ENCODE results near the gene IZUMO1.
"Not testable (repeated sequence)": the region's sequence is repeated elsewhere in the genome, so short reads cannot be mapped to it uniquely, and the experiment has no call there.

IZUMO1 gene

DNA sequence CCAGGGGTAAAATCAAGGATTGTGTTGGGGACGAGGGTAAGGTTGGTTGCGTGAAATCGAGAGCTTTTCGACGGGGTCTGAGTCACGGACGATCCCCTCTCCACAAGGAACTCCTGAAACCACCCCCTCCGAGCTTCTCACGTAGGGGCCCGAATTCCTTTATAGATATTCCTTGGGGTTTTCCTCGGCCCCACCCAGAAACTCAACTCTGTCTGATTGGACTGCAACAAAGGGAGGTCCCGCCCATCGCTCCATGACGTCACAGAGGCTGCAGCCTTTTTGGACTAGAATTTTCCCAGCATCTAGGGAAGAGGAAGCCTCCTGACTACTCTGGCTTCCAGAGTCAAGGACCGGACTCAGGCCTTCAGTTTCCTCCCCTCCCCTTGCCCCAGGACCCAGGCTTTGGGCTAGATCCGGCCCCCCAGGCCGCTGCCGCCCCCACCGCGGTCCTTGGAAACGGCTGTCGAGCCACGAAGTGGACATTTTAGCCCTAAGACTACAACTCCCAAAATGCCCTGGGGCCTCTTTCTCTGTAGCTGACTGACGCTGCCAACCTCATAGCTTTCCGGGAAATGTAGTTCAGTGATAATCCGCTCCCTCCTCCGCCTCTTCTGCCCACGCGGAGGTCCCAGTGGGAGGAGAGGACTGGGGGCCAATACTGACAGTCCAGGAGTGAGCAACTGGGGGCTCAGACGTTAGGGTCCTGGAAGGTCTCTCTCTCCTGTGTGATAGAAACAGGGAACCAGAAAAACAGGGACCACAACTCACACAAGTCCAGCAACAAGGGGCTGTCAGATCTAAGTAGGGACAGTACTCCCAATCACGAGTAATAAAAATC lies at the start of gene IZUMO1:
IZUMO1 (minus strand) TSS at position 172 of the 838 bp plus-strand sequence. CDS start 1,050 bp downstream, outside the sequence.
- peak; percentile 72 for DNase-seq

DNA sequence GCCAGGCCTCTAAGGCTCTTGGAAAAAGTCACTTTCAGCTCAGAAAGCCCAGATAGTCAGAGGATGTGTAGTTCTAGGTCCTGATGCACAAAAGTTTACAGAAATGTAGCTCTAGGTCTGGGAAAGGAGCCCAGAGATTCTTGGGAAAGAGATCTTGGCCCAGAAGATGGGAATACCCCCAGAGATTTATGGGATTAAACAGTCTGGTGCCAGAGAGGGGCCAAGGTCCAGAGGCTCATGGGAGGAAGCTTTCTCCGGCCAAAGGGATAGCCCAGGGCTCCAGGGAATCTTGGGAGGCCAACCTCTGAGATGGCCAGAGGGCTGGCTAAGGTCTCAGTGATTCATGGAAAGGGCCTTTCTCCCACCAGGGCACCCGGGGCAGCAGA lies 49.0 kb upstream of the IZUMO1 start:
- no peak for DNase-seq

DNA sequence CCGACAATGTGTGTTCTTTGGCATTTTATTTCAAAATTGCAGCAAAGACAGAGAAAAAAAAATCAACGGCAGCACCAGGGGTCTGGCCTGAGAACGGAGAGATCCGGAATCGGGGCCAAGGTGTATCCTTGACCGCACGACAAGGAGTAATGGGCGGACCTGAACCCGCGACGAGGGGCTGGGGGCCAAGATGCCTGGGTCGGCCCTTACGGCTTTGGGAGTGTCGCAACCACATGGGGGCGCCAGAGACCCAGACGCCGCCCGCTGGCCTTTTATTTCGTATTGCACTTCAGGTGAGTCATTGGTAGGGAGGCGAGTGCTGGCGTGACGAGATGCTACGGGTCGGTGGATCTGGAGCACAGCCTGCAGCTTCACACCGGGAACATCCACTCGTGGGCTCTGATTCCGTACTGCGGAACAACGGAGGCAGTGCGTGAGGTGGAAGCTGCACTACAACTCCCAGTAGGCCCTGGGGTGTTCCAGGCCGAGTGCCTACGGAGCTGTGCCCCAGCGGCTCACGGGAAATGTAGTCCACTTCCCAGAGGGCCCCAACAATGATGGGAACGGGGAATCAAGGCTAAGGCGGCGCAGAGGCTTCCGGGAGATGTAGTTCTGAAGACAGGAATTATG lies 48.5 kb upstream of the IZUMO1 start:
- peak; percentile 89 for DNase-seq

DNA sequence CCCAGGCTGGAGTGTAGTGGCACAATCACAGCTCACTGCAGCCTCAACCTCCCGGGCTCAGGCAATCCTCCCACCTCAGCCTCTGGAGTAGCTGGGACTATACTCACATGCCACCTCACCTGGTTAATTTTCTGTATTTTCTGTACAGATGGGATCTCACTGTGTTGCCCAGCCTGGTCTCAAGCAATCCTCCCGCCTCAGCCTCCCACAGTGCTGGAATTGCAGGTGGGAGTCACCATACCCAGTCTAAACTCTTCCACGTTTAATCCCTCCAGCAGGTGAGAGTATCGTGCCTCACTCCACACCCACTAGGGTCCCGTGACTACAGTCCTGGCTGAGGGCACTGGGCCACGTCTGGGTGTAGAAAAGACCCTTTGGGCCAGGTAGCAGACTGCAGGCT lies 47.6 kb upstream of the IZUMO1 start:
- DNase-seq = no peak

DNA sequence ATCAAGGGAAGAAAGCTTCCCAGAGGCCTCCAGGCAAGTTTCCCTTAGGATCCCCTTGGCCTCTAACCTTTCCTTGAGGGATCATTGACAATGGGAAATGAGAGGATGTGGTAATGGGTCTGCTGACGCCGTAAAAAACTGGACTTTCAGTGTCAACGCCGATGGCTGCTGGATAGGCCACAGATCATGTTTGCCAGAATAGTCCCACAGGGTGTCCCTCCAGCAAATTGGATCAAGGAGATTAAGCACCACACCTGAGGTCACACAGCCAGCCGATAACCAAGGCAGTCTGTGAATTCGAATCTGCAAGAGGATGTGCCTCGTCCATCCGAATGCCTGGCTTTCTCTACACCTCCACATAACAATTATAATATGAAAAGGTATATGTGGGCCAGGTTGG lies 46.6 kb upstream of the IZUMO1 start:
- DNase-seq = no peak

DNA sequence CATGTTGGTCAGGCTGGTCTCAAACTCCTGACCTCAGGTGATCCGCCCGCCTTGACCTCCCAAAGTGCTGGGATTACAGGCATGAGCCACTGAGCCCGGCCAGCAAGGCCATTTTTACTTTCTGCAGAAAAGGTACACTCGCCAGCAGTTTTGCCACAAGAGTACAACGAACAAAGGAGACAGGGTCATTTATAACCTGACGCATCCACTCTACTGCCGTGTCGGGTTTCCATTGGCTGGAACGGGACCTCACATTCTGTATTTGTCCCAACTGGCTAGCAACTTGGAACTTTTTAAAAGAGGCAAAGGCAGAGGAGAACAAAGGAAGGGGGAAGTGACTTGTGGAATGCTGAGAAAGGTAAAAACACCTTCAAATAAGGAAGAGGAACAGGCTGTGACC lies 40.6 kb upstream of the IZUMO1 start:
- not testable (repeated sequence) for DNase-seq

DNA sequence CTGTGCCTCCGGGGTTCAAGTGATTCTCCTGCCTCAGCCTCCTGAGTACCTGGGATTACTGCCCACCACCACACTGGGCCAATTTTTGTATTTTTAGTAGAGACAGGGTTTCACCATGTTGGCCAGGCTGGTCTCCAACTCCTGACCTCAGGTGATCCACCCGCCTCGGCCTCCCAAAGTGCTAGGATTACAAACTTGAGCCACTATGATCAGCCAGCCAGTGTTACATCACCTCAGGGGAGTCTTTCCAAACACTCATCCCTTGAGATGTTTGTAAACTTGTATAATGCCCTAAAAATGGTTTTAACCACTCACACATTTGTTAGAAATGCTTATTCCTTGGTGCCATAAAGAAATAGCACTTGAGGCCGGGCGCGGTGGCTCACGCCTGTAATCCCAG lies 39.7 kb upstream of the IZUMO1 start:
- not testable (repeated sequence) for DNase-seq

DNA sequence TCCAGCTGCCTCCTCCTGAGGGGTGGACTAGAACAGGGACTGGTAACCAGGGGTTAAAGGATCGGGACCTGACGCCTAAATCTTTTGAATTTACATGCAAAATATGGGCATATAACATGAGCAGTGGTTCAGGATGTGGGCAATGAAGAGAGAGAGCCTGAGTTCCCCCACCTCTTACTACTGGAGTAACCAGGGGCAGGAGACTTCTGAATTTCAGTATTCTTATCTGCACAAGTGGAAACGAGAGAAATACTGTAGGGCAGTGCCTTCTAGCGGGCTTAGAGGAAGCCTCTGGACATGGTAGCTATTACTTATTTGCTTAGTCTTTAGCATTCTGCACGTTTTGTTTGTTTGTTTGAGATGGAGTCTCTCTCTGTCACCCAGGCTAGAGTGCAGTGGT lies 37.8 kb upstream of the IZUMO1 start:
- no peak for DNase-seq

DNA sequence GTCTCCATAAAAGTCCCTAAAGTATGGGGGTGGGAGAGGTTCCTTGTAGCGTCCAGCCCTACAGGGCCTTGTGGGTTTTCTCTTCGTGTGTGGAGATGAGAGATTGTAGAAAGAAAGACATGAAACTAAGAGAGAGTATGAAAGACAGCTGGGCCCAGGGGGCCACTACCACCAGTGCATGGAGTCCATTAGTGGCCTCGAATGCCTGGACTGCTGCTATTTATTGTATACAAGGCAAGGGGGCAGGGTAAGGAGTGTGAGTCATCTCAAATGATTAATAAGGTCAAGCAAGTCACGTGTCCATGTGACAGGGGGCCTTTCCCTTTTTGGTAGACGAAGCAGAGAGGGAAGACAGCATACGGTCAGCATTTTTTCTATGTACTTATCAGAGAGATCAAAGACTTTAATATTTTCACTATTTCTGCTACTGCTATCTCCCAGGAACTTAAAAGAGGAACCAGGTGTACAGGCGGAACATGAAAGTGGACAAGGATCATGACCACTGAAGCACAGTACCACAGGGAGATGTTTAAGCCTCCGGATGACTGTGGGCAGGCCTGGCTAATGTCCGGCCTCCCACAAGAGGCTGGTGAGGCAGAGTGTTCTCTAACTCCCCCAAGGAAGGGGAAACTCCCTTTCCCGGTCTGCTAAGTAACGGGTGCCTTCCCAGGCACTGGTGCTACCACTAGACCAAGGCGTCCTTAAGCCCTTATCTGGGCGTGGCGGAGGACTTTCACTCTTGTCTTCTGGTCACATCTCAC lies 34.1 kb upstream of the IZUMO1 start:
- DNase-seq = no peak

DNA sequence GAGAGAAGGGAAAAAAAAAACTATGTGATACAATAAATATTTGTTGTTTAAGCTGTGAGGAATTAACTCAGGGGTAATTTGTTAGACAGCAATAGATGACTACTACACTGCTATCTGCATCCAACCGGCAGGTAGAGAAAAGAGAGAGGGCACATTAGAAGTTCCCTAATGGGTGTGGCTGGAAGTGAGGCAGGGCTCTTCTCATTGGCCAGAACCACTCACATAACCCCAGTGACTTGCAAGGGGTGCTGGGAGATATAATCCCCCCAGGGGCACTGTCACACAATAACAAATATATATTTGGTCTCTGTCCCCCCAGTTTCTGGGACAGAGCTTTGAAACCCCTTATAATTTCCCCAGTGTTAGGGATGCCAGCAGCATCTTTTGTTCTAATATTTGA lies 32.9 kb upstream of the IZUMO1 start:
- no peak for DNase-seq

DNA sequence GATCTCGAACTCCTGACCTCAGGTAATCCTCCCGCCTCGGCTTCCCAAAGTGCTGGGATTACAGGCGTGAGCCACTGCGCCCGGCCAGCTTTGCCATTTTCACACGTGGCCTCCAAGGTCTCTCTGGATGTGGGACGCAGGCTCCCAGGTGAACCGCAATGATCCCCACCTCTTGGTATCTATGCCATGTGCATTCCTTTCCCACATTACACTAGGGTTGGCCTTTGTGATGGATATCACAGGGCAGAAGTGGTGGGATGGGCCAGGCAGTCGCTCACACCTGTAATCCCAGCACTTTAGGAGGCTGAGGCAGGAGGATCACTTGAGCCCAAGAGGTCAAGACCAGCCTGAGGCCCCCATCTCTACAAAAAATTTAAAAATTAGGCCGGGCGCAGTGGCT lies 31.0 kb upstream of the IZUMO1 start:
- no peak for DNase-seq

DNA sequence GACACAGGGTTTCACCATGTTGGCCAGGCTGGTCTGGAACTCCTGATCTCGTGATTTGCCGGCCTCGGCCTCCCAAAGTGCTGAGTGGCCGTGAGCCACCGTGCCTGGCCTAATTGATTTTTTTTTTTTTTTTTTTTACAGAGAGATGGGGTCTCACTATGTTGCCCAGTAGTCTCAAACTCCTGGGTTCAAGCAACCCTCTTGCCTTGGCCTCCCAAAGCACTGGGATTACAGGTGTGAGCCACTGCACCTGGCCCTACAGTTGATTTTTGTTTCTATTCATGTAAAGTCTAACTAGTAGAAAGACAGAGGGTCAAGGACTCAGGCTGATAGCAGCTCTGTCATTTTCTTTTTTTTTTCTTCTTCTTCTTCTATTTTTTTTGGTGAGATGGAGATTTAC lies 30.4 kb upstream of the IZUMO1 start:
- DNase-seq = no peak

DNA sequence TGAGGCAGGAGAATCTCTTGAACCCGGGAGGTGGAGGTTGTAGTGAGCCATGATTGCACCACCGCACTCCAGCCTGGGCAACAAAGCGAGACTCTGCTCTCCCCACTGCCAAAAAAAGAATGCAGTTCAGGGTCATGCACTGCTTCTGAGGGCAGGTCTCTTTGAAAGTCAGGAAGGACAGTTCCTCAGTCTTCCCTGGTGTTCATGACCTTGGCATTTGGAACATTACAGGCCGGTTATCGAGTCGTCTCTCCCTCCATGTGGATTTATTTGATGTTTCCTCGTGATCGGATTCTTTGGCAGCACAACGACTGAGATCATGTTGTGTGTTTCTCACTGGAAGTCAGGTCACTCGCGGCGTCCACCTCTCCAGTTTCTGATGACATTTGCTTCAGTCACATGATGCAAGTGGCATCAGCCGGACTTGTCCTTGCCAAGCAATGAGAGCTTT lies 25.8 kb upstream of the IZUMO1 start:
- no peak for DNase-seq

DNA sequence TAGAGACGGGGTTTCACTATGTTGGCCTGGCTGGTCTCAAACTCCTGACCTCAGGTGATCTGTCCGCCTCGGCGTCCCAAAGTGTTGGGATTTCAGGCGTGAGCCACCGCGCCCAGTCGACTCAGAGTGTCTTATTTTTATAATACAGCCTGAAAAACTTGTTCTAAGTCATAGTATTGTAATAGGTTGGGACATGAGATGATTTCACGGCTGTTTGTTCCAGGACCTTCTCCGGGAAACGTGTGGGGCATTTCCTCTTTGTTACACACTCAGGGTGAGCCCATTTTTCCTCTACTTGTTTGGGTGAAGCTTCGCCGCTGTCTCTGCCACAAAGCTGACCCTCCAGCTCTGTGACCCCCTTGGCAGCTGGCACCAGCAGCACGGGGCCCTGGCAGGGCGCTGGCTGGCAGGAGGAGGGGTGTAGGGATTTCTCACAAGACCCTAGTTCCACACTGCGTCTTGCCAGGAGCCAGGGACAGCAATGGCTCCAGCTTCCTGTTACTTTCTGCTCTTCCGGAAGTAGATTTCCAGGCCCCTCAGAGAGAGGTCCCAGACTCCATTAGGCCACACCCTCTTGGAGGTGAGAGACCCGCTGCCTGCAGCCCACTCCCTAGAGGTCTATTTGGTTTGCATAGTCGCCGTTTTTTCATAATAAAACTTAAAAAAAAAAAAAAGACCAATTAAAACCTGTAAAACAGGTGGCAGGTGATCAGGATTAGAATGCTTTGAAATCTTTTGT lies 24.2 kb upstream of the IZUMO1 start:
- no peak for DNase-seq

DNA sequence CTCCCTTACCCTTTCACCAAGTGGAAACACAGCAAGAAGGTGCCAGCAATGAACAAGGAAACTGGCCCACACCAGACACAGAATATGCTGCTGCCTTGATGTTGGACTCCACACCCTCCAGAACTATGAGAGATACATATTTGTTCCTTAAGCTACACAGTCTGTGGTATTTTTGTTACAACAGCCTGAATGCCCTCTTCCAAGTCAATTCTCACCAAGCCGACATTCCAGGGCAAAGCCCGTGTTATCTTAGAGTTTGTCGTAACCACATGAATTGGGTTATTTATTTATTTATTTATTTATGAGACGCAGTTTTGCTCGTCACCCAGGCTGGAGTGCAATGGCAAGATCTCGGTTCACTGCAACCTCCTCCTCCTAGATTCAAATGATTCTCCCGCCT lies 23.6 kb upstream of the IZUMO1 start:
- no peak for DNase-seq

DNA sequence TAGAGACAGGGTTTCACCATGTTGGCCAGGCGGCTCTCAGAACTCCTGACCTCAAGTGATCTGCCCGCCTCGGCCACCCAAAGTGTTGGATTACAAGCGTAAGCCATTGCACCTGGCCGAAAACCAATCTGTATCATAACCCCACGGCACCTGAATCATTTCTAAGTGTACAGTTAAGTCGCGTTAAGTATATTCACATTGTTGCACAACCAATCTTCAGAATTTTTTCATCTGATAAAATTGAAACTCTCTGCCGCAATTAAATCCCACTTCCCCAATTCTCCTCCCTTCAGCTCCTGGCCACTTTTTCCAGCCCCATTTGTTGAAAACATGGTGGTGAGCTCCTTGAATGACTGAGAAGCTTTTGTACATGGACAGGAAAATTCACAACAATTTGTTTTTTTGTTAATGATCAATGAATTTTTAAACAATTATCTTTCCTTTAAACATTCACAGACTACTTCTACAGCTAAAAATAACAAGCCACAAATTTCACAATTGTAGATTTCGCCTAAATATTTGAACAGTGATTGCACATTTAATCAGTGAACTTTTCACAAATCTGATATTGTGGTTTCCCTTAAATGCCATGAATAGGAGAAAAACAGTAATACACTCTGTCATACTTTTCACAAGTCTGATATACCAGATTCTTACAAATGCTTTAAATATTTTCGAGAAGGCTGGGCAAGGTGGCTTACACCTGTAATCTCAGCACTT lies 22.4 kb upstream of the IZUMO1 start:
- DNase-seq = no peak

DNA sequence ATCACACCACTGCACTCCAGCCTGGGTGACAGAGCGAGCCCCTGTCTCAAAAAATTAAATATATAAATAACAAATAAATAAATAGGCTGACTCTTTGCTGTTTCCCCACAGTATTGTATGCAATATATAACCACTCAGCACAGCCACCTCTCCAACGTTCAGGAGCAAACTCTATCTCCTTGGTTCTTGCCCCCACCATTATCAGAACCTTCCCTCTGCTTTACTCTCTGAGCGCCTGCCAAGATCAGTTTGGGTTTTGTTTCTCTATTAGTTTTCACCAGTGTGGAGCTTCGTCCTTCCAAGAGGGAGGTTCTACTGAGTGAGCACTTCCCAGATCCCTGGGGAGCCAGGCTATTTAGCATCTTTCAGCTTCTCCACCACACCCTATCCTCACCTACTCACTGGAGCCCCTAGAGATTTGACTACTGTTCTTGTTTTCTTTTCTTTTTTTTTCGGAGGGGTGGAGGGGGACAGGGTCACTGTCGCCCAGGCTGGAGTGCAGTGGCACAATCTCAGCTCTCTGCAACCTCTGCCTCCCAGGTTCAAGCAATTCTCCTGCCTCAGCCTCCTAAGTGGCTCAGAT lies 21.6 kb upstream of the IZUMO1 start:
- not testable (repeated sequence) for DNase-seq

DNA sequence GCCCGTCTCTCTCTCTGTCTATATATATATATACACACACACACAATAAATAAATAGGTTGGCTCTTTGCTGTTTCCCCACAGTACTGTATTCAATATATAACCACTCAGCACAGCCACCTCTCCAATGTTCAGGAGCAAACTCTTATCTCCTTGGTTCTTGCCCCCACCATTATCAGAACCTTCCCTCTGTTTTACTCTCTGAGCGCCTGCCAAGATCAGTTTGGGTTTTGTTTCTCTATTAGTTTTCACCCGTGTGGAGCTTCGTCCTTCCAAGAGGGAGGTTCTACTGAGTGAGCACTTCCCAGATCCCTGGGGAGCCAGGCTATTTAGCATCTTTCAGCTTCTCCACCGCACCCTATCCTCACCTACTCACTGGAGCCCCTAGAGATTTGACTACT lies 19.1 kb upstream of the IZUMO1 start:
- DNase-seq = not testable (repeated sequence)

DNA sequence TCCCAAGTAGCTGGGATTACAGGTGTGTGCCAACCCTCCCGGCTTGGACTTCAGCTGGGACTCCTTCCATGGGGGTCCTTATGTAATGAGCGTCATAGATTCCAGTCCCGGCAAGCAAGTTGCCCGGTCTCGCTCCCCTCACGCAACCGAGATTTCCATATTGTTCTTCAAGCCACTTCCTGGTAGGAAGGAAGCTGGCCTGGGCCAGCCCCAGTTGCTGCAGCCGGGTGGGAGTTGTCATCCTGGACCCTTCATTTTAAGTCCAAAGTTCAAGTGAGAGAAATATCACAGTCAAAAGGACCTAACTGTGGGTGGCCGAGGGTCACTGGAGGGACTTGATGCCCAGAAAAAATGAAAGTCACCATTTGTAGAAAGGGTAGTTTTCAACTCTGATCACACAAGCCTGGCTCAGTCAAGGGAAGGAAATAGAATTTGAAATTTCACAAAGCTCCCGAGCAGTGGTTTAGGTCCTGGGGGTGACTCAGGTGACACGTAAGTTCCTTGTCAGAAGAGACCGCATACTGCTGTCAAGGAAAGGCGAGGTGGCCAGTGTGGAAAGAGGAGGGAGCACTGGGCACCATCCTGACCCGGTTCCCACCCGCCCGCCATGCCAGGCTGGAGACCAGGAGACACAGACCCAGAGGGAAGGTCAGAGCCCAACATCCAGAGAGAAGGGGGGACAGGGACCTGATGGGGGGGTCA lies 13.9 kb upstream of the IZUMO1 start:
- DNase-seq = peak; percentile 42

DNA sequence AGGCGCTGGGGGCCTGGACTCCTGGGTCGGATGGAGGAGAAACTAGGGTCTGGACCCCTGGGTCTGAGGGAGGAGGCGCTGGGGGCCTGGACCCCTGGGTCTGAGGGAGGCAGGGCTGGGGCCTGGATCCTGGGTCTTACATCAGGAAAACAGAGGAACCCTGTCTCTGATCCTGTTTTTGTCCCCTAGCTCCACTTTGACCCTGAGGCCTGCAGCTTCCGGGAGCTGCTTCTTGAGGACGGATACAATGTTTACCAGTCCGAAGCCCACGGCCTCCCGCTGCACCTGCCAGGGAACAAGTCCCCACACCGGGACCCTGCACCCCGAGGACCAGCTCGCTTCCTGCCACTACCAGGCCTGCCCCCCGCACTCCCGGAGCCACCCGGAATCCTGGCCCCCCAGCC lies 11.0 kb upstream of the IZUMO1 start:
- DNase-seq = no peak

DNA sequence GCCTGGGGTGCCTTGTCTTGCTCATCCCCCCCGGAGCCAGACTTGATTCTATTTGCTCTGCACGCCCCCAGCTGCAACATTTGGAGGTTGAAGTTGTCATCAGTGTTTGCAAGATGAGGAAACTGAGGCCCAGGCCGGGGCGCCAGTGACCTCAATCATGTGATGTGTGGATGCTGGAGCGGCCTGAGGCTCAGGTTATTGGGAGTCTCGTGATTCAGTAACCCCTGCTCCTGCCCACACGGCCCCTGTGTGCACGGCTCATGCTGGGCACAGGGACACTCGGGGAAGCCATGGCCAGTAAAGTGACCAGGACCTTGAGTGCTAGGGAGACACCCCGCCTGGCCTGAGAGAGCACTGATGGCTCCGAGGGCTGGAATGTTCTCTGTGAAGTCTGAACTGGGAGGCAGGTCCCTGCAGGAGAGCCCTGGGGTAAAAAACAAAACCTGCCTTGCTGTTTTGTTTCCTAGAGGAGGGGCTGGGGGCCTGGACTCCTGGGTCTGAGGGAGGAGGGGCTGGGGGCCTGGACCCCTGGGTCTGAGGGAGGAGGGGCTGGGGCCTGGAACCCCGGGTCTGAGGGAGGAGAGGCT lies 10.5 kb upstream of the IZUMO1 start:
- no peak for DNase-seq

Data from activated CD4-positive, alpha-beta T cell treated with anti-CD3 and anti-CD28 coated beads for 48 hours (primary cell).